ENCODE measurements around the gene PPM1E.

Gene PPM1E

DNA sequence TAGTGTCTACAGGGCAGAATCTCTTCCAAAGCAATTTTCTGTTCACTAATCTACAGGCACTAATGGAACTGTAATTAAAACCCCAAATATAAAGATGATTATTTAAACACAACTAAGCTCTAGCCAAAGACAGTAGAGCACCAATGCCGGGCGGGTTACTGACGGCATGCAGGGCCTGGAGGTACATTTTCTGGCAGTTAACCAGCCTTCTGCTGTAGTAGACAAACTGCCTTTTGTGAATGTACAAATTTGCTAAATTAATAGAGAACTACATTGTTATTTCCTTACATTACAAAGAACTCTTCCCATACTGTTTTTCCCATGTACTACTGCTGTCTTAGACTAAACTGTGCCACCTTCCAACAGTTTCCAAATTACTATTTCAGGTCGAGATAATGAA is 243.2 kb downstream of the PPM1E start:
- H3K4me3 ChIP-seq (ENCODE audit: low read depth in 1 of 2, low read length in 1 of 2): no peak overlapping the region
- H3K27me3 ChIP-seq: no peaks in the 10 kb centered on the region
- peaks cover 67 to 68% of the 10 kb centered on the region in 2 experiments for H3K4me1 ChIP-seq (ENCODE audit: control insufficient read depth in 1 of 2, insufficient read depth in 1 of 2, low read depth in 1 of 2, low read length in 1 of 2)
- H3K36me3 ChIP-seq: no peaks in the 10 kb centered on the region
- TF ChIP-seq, protein P1, sequence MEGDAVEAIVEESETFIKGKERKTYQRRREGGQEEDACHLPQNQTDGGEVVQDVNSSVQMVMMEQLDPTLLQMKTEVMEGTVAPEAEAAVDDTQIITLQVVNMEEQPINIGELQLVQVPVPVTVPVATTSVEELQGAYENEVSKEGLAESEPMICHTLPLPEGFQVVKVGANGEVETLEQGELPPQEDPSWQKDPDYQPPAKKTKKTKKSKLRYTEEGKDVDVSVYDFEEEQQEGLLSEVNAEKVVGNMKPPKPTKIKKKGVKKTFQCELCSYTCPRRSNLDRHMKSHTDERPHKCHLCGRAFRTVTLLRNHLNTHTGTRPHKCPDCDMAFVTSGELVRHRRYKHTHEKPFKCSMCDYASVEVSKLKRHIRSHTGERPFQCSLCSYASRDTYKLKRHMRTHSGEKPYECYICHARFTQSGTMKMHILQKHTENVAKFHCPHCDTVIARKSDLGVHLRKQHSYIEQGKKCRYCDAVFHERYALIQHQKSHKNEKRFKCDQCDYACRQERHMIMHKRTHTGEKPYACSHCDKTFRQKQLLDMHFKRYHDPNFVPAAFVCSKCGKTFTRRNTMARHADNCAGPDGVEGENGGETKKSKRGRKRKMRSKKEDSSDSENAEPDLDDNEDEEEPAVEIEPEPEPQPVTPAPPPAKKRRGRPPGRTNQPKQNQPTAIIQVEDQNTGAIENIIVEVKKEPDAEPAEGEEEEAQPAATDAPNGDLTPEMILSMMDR (IDR thresholded peaks at IDR 0.05): no peak
- H3K27ac ChIP-seq: peak overlapping the region; percentile 91
- H3K9me3 ChIP-seq: no peaks in the 10 kb centered on the region

DNA sequence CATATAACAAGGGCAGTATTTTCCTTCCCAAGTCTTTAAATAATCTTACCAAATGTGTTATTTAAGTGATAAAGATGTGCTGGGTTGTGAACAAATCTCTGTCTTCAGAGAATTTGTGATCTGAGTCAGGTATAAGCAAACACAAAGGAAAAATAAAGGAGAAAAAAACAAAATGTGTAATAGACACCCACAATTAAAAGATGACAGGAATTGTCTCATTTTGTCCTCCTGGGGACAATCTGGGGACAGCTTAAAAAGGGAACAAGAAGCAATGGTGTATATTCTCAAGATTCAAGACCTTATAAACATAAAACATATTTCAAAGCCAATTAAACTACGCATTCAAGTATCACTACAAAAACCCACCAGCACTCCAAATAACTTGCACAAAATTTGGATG is 243.8 kb downstream of the PPM1E start:
- Histone ChIP-seq H3K4me1 (ENCODE audit: control insufficient read depth in 1 of 2, insufficient read depth in 1 of 2, low read depth in 1 of 2, low read length in 1 of 2) (peaks cover 67 to 68% of the 10 kb centered on the region in 2 experiments), H3K27me3 (no peaks in the 10 kb centered on the region), H3K36me3 (no peaks in the 10 kb centered on the region), H3K9me3 (no peaks in the 10 kb centered on the region), H3K4me3 (ENCODE audit: low read depth in 1 of 2, low read length in 1 of 2) (no peak overlapping the region), H3K27ac (peak overlapping the region; percentile 91)
- TF ChIP-seq, protein P1 (IDR thresholded peaks at IDR 0.05): no peak

DNA sequence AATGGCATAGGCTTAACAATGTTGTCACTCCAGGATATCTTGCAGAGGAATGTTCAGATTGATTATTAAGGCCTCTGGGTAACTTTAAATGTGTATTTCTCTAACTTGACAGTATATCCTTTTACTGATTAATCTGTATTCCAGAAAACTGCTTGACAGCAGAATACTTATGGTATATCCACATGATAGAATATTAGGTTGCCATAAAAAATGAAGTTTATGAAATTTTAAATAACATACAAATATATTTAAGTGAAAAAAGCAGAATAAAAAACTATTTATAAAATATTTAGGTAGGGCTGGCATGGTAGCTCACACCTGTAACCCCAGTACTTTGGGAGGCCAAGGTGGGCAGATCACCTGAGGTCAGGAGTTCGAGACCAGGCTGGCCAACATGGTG is 244.4 kb downstream of the PPM1E start:
- H3K36me3 ChIP-seq: no peaks in the 10 kb centered on the region
- no peaks in the 10 kb centered on the region for H3K9me3 ChIP-seq
- H3K4me1 ChIP-seq (ENCODE audit: control insufficient read depth in 1 of 2, insufficient read depth in 1 of 2, low read depth in 1 of 2, low read length in 1 of 2): peaks cover 68 to 70% of the 10 kb centered on the region in 2 experiments
- H3K4me3 ChIP-seq (ENCODE audit: low read depth in 1 of 2, low read length in 1 of 2): no peak overlapping the region
- TF ChIP-seq, protein P1 (IDR thresholded peaks at IDR 0.05): no peak
- peak overlapping the region; percentile 91 for H3K27ac ChIP-seq
- H3K27me3 ChIP-seq: no peaks in the 10 kb centered on the region

DNA sequence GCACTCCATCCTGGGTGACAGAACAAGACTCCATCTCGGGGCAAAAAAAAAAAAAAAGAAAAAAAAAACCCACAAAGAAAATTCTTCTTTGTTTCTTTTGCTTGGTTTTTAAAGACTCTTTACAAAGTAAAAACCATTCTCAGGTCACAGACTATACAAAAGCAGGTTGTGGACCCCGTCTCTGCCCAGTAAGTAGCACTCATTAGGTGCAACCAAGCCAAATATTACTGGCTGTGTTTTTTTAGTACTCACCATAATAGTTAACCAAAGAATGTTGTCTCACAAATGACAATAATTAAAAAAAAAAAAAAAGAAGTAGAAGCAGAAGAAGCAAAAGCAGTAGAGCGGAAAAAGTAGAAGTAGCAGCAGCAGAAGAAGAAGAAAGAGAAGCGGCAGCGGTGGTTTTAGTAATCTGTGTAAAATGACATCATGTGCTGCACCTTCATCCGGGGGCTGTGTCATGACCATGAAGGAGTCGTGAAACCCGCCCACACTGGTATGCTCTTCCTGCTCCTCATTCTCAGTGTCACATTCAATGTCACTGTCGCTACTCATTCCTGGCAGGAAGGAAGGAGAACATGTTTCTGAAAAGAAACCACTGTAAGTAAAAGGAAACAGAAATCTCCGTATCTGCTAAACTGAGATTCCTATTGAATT is 245.6 kb downstream of the PPM1E start:
- H3K36me3 ChIP-seq: no peaks in the 10 kb centered on the region
- peak overlapping the region; percentile 91 for H3K27ac ChIP-seq

DNA sequence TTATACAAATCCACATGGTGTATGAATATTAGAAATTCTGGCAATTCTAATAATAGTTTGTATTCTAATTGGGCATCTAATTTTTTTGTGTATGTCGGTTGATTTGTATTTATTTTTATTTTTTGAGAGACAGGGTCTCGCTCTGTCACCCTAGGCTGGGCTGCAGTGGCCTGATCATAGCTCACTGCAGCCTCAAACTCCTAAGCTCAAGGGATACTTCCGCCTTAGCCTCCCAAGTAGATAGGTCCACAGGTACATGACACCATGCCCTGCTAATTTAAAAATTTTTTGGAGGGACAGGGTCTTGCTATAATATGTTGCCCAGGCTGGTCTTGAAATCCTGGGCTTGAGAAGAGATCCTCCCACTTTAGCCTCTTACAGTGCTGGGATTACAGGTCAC is 246.5 kb downstream of the PPM1E start:
- H3K27me3 ChIP-seq: no peaks in the 10 kb centered on the region

More for the DNA sequence above, 245.6 kb downstream of the PPM1E start:
- H3K27me3 ChIP-seq: no peaks in the 10 kb centered on the region
- peak overlapping the region; percentile 19 to 46 for H3K4me3 ChIP-seq (ENCODE audit: low read depth in 1 of 2, low read length in 1 of 2)
- no peaks in the 10 kb centered on the region for H3K9me3 ChIP-seq
- peaks cover 61 to 65% of the 10 kb centered on the region in 2 experiments for H3K4me1 ChIP-seq (ENCODE audit: control insufficient read depth in 1 of 2, insufficient read depth in 1 of 2, low read depth in 1 of 2, low read length in 1 of 2)
- TF ChIP-seq, protein P1 (IDR thresholded peaks at IDR 0.05): no peak

More for the DNA sequence above, 246.5 kb downstream of the PPM1E start:
- TF ChIP-seq, protein P1 (IDR thresholded peaks at IDR 0.05): no peak
- Histone ChIP-seq H3K9me3 (no peaks in the 10 kb centered on the region), H3K27ac (peak overlapping the region; percentile 91), H3K36me3 (no peaks in the 10 kb centered on the region), H3K4me3 (ENCODE audit: low read depth in 1 of 2, low read length in 1 of 2) (no peak overlapping the region), H3K4me1 (ENCODE audit: control insufficient read depth in 1 of 2, insufficient read depth in 1 of 2, low read depth in 1 of 2, low read length in 1 of 2) (peaks cover 52 to 56% of the 10 kb centered on the region in 2 experiments)
